Tibial artery (tissue), 4 donors: ENCODE data around the gene PCSK5.

ENCODE experiments used
- DNase-seq, 2 donors: peaks; one replicate each; pipeline ENCODE4 v3.0.0-alpha.2; 2019
- H3K27ac ChIP-seq, 2 donors: fragments of 200-600 bp; sonication (generic) in 1 of 2; 1 replicate in 1 of 2; 2 replicates in 1 of 2; pipeline ENCODE4 v1.5.1; 2018 to 2019; ENCODE audit warnings: mild to moderate bottlenecking in 1 of 2
- H3K27me3 ChIP-seq, 2 donors: fragments of 200-600 bp; sonication (generic) in 1 of 2; one replicate each; pipeline versions ENCODE4 v1.5.1 to v1.6.0; 2016 to 2019
- H3K36me3 ChIP-seq, 3 donors: fragments of 200-600 bp; sonication (generic) in 2 of 3; one replicate each; pipeline ENCODE4 v1.5.1; 2016 to 2019; ENCODE audit warnings: mild to moderate bottlenecking in 2 of 3
- H3K4me1 ChIP-seq, 4 donors: fragments of 200-600 bp; sonication (generic) in 2 of 4; 1 replicate in 3 of 4; 2 replicates in 1 of 4; pipeline ENCODE4 v1.5.1; 2016 to 2019
- H3K4me3 ChIP-seq, 2 donors: fragments of 200-600 bp; sonication (generic) in 1 of 2; 1 replicate in 1 of 2; 2 replicates in 1 of 2; pipeline ENCODE4 v1.5.1; 2018 to 2019; ENCODE audit warnings: mild to moderate bottlenecking in 2 of 2
- H3K9me3 ChIP-seq, 3 donors: fragments of 200-600 bp; sonication (generic) in 1 of 3; one replicate each; pipeline ENCODE4 v1.5.1; 2016 to 2019
- CTCF ChIP-seq, 2 experiments: fragments of 200-600 bp in 1 of 2; fragments of 450-650 bp in 1 of 2; IDR thresholded peaks; one replicate each; pipeline ENCODE4 v1.5.1; 2017 to 2019; ENCODE audit warnings: antibody characterized with exemption in 2 of 2, mild to moderate bottlenecking in 1 of 2, moderate library complexity in 1 of 2
- intact Hi-C: fragments of 100-400 bp; cut with DNase I; formaldehyde crosslinking; loops from one replicate; pipeline ENCODE4 v1.15.0; 2023; ENCODE audit warnings: low total_unique reads

The PCSK5 gene

GRCh38 chr9:76086539-76086938 lies 196.1 kb downstream of the PCSK5 start:
- Histone ChIP-seq H3K9me3 (no peaks in the 10 kb centered on the region), H3K4me3 (no peak overlapping the region), H3K27me3 (no peaks in the 10 kb centered on the region), H3K4me1 (peaks cover 0 to 9% (median 0%) of the 10 kb centered on the region in 4 donors), H3K27ac (no peak overlapping the region), H3K36me3 (no peaks in the 10 kb centered on the region)
- intact Hi-C loops = no loop called here
- DNase-seq = no peak
- TF ChIP-seq CTCF (IDR thresholded peaks at IDR 0.05) = no peak

DNA sequence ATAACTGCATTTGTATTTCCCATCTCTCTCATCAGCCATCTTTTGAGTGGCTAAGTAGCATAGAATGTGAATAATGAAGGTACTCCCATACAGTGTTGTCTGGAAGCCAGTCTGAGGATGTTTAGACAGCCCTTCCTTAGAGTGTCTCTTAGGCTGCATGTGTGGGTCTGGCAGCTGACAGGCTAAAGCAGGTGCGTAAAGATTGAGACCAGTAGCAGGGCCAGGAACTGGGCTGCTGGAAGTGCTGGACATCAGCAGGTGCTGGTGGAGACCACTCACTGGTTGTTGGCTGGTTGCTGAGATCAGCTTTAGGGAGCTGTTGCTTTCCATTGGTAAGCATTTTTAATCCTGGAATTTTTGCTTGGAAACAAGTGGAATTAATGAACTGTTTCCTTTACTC lies 197.5 kb downstream of the PCSK5 start:
- H3K4me1 ChIP-seq = no peaks in the 10 kb centered on the region
- H3K27me3 ChIP-seq = no peaks in the 10 kb centered on the region
- H3K36me3 ChIP-seq = no peaks in the 10 kb centered on the region
- H3K4me3 ChIP-seq = no peak overlapping the region
- no peak overlapping the region for H3K27ac ChIP-seq
- intact Hi-C loops = no loop called here
- no peaks in the 10 kb centered on the region for H3K9me3 ChIP-seq
- no peak for TF ChIP-seq CTCF (IDR thresholded peaks at IDR 0.05)
- no peak for DNase-seq

- Histone ChIP-seq H3K4me1 (no peaks in the 10 kb centered on the region), H3K27me3 (no peaks in the 10 kb centered on the region), H3K36me3 (peaks cover 0 to 5% (median 0%) of the 10 kb centered on the region in 3 donors), H3K9me3 (no peaks in the 10 kb centered on the region), H3K4me3 (no peak overlapping the region), H3K27ac (no peak overlapping the region)
- no peak for TF ChIP-seq CTCF (IDR thresholded peaks at IDR 0.05)
- DNase-seq = no peak
- intact Hi-C loops = no loop called here
Observed at GRCh38 chr9:76090330-76090729, 199.9 kb downstream of the PCSK5 start.

- no peak overlapping the region for H3K27ac ChIP-seq
- H3K9me3 ChIP-seq = no peaks in the 10 kb centered on the region
- no peak for DNase-seq
- TF ChIP-seq CTCF (IDR thresholded peaks at IDR 0.05) = no peak
- intact Hi-C loops = no loop called here
- H3K36me3 ChIP-seq = peaks cover 4 to 8% (median 5%) of the 10 kb centered on the region in 3 donors
- H3K4me3 ChIP-seq = no peak overlapping the region
- H3K27me3 ChIP-seq = no peaks in the 10 kb centered on the region
- H3K4me1 ChIP-seq = no peaks in the 10 kb centered on the region
Observed at GRCh38 chr9:76090909-76091308, 200.4 kb downstream of the PCSK5 start.

DNA sequence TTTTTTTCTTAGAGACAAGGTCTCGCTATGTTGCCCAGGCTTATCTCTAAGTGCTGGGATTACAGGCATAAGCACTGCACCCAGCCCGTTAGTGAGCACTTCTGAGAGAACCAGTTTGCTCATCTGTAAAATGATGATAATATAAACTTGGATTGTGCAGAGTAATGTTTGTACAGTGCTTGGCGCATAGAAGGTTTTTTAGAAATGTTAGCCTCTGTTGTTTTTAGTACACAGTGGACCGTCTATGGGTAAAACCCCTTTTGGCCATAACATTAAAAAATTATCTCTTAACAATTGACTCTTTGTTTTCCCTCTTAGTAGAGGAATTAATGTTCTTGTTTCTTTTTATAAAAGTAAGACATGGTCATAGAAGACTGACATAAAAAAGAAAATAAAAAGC lies 202.1 kb downstream of the PCSK5 start:
- TF ChIP-seq CTCF (IDR thresholded peaks at IDR 0.05) = no peak
- H3K36me3 ChIP-seq = peaks cover 14 to 19% (median 15%) of the 10 kb centered on the region in 3 donors
- intact Hi-C loops = no loop called here
- H3K9me3 ChIP-seq = no peaks in the 10 kb centered on the region
- no peaks in the 10 kb centered on the region for H3K4me1 ChIP-seq
- no peaks in the 10 kb centered on the region for H3K27me3 ChIP-seq
- H3K4me3 ChIP-seq = no peak overlapping the region
- no peak for DNase-seq
- no peak overlapping the region for H3K27ac ChIP-seq

DNA sequence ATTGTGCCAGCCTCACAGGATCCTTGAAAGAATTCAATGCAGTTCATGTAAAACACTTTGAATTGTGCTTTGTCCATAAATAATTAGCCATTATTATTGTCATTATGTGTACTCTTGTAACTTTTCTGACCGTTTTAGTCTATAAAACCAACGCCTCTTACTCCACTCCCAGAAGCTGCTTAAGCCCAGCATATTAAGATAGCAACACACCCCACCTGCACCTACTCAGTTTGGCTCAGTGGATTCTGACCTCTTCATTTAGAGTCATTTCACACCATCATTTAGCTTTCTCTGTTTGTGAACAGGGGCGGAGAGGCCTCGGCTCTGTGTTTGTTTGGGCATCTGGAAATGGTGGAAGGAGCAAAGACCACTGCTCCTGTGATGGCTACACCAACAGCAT lies 205.1 kb downstream of the PCSK5 start:
- H3K4me1 ChIP-seq = no peaks in the 10 kb centered on the region
- peaks cover 28 to 38% (median 29%) of the 10 kb centered on the region in 3 donors for H3K36me3 ChIP-seq
- H3K27me3 ChIP-seq = no peaks in the 10 kb centered on the region
- no peak overlapping the region for H3K4me3 ChIP-seq
- H3K27ac ChIP-seq = no peak overlapping the region
- TF ChIP-seq CTCF (IDR thresholded peaks at IDR 0.05) = no peak
- no peak for DNase-seq
- intact Hi-C loops = no loop called here
- H3K9me3 ChIP-seq = no peaks in the 10 kb centered on the region
